Astrocyte (in vitro differentiated cells and primary cell): Measurements from ENCODE around the gene APP.

Experiments used
- CTCF ChIP-seq: IDR thresholded peaks from 2 replicates; pipeline ENCODE4 v1.5.1; 2011; ENCODE audit warnings: low read depth, mild to moderate bottlenecking, inconsistent platforms, low read length, moderate library complexity; ENCODE audit not compliant: insufficient read depth
- EZH2 ChIP-seq: IDR thresholded peaks from 2 replicates; pipeline ENCODE4 v1.6.1; 2012; ENCODE audit warnings: mild to moderate bottlenecking, low read length, inconsistent platforms; ENCODE audit not compliant: insufficient read depth

- TF ChIP-seq CTCF, result no peak
- TF ChIP-seq EZH2, result no peak
Observed at GRCh38 chr21:25995278-25995677, 175.3 kb downstream of the APP start.
